IPS DF 4.7 (cell line): ENCODE data around the gene ZC2HC1B.

Experiments
- DNase-seq: peaks from one replicate; pipeline ENCODE4 v3.0.0-alpha.2; 2013; ENCODE audit warnings: low spot score; ENCODE audit errors: extremely low read depth

Gene ZC2HC1B

GRCh38 chr6:143934331-143934730 lies 70.1 kb downstream of the ZC2HC1B start:
- no peak for DNase-seq

GRCh38 chr6:143934867-143935266 lies 70.6 kb downstream of the ZC2HC1B start:
- no peak for DNase-seq

- DNase-seq: no peak
Observed at GRCh38 chr6:143936347-143936746, 72.1 kb downstream of the ZC2HC1B start.

- DNase-seq: no peak
Observed at GRCh38 chr6:143936778-143937667, 72.7 kb downstream of the ZC2HC1B start.

GRCh38 chr6:143937668-143937970 lies 73.3 kb downstream of the ZC2HC1B start:
- no peak for DNase-seq

- no peak for DNase-seq
Observed at GRCh38 chr6:143939364-143939763, 75.1 kb downstream of the ZC2HC1B start.

GRCh38 chr6:143940011-143940597 lies 75.8 kb downstream of the ZC2HC1B start:
- no peak for DNase-seq

GRCh38 chr6:143941852-143942627 lies 77.8 kb downstream of the ZC2HC1B start:
- peak; percentile 81 for DNase-seq

- no peak for DNase-seq
Observed at GRCh38 chr6:143948208-143948607, 83.9 kb downstream of the ZC2HC1B start.

GRCh38 chr6:143949535-143949934 lies 85.3 kb downstream of the ZC2HC1B start:
- DNase-seq: no peak

- no peak for DNase-seq
Observed at GRCh38 chr6:143949962-143950361, 85.7 kb downstream of the ZC2HC1B start.

GRCh38 chr6:143950875-143951274 lies 86.6 kb downstream of the ZC2HC1B start:
- no peak for DNase-seq

GRCh38 chr6:143952060-143952778 lies 87.9 kb downstream of the ZC2HC1B start:
- no peak for DNase-seq

- DNase-seq: no peak
Observed at GRCh38 chr6:143952947-143953701, 88.8 kb downstream of the ZC2HC1B start.

GRCh38 chr6:143953922-143954321 lies 89.6 kb downstream of the ZC2HC1B start:
- no peak for DNase-seq

- no peak for DNase-seq
Observed at GRCh38 chr6:143955971-143956370, 91.7 kb downstream of the ZC2HC1B start.

GRCh38 chr6:143957679-143958274 lies 93.5 kb downstream of the ZC2HC1B start:
- DNase-seq: no peak

- DNase-seq: no peak
Observed at GRCh38 chr6:143958839-143959399, 94.6 kb downstream of the ZC2HC1B start.

GRCh38 chr6:143959927-143960326 lies 95.7 kb downstream of the ZC2HC1B start:
- DNase-seq: no peak

- no peak for DNase-seq
Observed at GRCh38 chr6:143961066-143961465, 96.8 kb downstream of the ZC2HC1B start.
